ENCODE measurements around the gene DEDD.

Gene DEDD

DNA sequence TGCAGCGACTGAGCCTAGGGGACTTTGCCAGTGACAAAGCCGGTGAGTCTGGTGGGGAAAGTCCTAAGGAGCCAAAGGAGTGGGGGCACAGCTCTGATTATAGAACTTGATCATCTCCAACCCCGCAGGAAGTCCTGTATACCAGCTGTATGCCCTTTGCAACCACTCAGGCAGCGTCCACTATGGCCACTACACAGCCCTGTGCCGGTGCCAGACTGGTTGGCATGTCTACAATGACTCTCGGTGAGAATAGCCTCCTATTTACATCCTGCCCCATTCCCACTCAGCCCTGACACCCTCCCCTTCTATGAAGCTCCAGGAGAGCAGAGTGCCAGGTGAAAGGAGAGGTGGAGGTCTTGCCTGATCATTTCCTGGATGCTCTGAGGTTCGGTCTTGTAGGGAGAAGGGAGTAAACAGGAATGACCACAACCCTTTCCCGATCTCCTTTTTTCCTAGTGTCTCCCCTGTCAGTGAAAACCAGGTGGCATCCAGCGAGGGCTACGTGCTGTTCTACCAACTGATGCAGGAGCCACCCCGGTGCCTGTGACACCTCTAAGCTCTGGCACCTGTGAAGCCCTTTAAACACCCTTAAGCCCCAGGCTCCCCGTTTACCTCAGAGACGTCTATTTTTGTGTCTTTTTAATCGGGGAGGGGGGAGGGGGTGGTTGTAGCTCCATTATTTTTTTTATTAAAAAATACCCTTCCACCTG is 32.6 kb upstream of the DEDD start:
- peak overlapping the region; percentile 85 for H3K4me3 ChIP-seq (ENCODE audit: low read depth, low read length)

DNA sequence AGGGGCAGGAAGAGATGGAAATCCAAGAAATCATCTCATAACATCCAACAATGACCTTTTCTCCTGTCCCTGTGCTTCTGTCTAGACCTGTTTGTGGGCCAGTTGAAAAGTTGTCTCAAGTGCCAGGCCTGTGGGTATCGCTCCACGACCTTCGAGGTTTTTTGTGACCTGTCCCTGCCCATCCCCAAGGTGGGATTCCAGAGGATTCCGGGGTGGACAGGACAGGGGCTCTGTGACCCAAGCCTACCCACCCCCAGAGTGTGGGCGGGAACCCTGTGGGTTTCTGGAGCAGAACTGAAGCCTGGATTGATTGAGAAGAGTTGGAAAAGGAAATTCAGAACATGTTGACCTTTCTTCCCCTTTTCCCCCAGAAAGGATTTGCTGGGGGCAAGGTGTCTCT is 31.3 kb upstream of the DEDD start:
- H3K4me3 ChIP-seq (ENCODE audit: low read depth, low read length), result no peak overlapping the region

DNA sequence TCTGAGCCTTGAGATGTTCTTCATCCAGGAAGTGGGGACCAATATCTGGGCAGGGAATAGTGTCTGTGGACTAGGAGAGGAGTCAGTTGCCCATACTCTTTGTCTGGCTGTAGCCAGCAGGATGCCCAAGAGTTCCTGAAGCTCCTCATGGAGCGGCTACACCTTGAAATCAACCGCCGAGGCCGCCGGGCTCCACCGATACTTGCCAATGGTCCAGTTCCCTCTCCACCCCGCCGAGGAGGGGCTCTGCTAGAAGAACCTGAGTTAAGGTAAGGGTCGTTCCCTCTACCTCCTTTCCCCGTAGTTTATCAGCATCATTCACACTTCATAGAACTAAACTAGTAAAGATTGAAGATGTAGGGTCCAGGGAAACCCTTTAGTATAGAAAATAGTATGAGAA is 30.3 kb upstream of the DEDD start:
- H3K4me3 ChIP-seq (ENCODE audit: low read depth, low read length), result no peak overlapping the region

DNA sequence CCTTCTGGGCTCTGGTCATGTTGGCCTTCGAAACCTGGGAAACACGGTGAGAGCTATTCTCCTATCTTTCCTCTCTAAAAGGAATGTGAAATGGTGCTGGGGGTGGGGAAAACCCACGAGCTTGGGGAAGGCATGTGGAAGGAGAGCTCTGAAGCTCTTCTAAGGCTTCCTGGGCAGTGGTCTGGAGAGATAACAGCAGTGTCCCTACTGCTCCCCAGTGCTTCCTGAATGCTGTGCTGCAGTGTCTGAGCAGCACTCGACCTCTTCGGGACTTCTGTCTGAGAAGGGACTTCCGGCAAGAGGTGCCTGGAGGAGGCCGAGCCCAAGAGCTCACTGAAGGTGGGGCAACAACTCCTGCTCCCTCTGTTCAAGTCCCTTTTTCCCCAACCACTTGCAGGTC is 29.6 kb upstream of the DEDD start:
- no peak overlapping the region for H3K4me3 ChIP-seq (ENCODE audit: low read depth, low read length)

DNA sequence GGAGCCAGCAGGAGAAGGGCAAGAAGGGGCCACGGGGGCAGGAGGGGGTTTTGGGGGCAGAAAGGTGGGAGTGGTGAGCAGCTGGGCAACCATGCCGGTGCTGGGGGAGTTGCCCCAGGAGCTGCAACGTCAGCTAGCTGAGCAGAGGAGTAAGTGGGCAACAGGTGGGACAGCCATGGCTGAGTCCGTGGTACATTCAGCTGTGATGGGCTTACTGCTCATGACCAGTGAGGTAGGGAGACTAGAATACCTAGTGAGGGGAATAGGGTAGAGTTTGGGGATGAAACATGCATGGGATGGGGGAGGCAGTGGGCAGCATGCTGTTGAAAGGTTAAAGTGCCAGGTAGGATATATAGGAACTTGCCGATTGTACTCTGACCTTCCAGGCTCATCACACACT is 29.2 kb upstream of the DEDD start:
- no peak overlapping the region for H3K4me3 ChIP-seq (ENCODE audit: low read depth, low read length)

DNA sequence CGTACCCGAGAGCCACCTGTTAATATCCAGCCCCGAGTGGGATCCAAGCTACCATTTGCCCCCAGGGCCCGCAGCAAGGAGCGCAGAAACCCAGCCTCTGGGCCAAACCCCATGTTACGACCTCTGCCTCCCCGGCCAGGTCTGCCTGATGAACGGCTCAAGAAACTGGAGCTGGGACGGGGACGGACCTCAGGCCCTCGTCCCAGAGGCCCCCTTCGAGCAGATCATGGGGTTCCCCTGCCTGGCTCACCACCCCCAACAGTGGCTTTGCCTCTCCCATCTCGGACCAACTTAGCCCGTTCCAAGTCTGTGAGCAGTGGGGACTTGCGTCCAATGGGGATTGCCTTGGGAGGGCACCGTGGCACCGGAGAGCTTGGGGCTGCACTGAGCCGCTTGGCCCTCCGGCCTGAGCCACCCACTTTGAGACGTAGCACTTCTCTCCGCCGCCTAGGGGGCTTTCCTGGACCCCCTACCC is 28.2 kb upstream of the DEDD start:
- H3K4me3 ChIP-seq (ENCODE audit: low read depth, low read length), result no peak overlapping the region

DNA sequence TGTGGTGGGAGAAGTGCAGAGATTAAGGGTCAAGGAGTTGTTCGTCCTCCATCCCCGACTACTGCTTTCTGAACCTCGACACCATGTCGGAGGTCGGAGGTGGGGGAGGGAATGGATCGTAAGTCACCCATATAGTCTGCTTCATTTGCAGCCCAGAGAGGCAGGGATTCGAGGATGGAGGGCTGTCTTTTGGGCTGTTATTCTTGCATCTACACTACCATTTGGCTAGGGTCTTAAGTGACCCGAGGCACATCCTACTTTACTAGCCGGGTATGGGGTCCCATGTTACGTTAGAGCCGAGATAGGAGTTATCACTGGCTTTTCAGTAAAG is 27.4 kb upstream of the DEDD start:
- peak overlapping the region; percentile 75 for H3K4me3 ChIP-seq (ENCODE audit: low read depth, low read length)

DNA sequence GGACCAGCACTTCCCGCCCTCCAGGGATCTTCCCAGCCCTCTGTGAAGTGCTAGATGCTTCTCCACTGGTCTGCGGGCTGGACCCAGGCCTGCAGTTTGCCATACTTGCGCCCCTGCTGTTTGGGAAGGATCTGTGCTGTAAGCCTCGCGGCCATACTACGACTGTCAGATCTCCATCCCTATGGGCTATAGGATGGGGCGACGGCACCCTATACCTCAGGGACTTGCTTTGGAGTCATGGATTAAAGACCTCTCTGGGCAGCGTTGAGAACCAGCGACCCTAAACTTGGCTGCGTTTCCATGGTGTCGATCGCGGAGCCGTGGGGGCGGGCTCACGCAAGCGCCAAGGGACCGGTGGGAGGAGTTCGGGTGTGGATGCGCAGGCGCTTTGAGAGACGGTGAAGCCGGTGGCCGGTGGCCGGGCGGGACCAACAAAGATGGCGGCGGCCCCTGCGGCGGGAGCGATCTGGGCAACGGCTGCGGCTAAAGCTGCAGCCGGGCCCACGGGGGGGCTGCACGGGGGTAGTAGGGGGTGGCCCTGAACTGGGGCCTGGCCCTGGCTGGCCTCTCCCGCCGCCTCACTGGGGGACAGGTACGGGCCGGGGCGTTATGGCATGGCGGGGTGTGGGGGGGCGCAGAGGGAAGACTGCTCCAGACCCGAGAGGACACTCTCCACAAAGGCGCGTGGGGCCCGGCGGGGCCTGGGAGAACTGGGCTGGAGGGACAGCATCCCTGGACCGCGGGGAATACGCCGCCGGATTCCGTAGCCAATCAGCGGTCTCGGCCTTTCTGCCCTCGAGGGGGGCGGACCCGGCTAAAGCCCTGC is 26.8 kb upstream of the DEDD start, which contains the start of gene USP21:
Gene USP21, plus strand, starts transcription at position 414 of the 826 bp plus-strand sequence. CDS start 1,141 bp downstream, outside the sequence.
- H3K4me3 ChIP-seq (ENCODE audit: low read depth, low read length), result peak within 1 kb of the TSS; percentile 75

DNA sequence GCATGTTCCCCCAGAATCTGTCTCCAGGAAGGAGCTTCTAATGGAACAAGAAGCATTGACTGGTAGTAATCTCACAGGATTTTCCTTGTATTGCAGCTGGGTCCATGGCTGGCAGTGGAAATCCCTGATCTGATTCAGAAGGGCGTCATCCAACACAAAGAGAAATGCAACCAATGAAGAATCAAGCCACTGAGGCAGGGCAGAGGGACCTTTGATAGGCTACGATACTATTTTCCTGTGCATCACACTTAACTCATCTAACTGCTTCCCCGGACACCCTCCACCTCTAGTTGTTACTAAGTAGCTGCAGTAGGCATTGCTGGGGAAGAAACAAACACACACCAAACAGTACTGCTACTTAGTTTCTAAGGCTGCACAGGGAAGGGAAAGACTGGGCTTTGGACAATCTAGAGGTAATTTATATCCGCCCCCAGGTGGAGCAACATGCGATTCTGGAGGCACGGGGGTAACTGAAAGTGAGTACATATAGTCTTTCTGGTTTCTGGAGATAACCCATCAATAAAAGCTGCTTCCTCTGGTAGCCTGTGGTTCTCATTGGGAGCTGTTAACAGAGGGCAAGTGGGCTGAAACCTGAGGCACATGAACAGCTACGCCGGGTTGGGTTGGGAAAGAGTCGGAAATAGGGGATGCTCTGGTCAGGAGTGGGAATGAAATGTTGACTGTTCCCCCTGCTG is 26.0 kb upstream of the DEDD start:
- peak overlapping the region; percentile 75 for H3K4me3 ChIP-seq (ENCODE audit: low read depth, low read length)

DNA sequence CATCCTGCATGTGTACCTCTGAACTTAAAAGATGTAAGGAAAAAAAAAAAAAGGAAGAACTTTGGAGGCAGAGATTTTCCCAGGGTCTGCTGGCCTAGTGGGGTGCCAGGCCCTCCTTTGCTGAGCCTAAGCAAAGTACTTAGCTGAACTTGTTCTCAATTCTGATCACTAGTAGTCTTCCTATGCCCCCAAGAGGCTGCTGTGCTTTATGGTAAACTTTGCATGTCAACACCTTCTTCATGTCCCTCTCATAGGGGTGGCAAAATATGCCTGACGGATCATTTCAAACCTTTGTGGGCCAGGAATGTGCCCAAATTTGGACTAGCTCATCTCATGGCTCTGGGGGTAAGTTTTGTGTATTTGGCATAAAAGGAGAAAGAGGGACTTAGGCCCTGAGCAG is 25.4 kb upstream of the DEDD start:
- no peak overlapping the region for H3K4me3 ChIP-seq (ENCODE audit: low read depth, low read length)

DNA sequence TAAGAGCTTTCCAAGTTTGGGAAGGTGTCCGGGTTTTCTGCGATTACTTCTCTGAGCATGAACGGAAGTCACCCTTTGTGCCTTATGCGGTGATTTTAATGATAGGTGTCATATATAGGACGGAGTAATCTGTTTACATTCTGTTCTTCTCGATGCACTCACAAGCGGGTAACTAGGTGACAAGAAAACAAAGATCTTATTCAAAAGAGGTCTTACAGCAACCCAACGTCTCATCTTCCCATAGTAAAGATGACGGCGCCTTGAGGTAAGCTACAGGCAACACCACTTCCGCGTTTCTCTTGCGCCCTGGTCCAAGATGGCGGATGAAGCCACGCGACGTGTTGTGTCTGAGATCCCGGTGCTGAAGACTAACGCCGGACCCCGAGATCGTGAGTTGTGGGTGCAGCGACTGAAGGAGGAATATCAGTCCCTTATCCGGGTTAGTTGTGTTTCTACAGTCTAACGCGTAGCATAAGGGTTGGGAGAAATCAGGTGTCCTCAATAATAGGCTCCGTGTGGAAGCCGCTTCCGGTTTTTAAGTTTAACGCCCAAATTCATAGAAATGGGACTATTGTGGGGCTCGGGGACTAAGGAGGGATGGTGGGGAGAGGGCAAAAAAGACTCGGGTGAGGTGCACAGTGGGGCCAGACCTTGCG is 21.3 kb upstream of the DEDD start, which contains the start of gene UFC1:
Gene UFC1, plus strand, starts transcription at position 297 of the 656 bp plus-strand sequence. Its CDS starts 20 bp downstream, at position 317.
- peak within 1 kb of the TSS; percentile 99 for H3K4me3 ChIP-seq (ENCODE audit: low read depth, low read length)

DNA sequence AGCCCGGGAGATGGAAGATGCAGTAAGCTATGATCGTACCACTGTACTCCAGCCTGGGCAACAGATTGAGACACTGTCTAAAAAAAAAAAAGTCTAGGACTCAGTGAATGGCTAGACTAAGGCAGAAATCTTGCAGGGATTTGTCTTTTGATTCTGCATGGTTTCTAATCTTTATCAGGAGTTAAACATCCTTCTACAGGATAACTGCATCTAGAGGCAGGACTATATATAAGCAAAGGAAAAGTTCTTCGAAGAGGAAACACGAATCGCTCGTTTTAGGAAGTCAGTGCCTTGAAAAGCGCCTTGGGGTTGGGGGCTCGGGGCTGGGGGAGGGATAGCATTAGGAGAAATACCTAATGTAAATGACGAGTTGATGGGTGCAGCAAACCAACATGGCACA is 20.7 kb upstream of the DEDD start:
- peak overlapping the region; percentile 99 for H3K4me3 ChIP-seq (ENCODE audit: low read depth, low read length)

DNA sequence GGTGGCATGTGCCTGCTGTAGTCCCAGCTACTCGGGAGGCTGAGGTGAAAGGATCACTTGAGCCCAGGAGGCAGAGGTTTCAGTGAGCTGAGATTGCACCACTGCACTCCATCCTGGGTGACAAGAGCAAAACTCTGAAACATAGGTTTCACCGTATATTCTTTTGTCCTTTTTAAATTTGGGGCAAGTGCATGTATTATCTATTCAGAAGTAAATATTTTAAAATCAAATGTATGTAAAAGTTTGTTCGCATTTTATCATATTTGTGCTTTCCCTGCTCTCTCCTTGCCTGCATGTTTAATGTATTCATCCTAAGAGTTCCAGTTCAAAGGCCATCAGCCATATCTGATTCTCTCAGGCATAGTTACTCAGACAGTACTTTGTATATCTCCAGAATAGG is 13.4 kb upstream of the DEDD start:
- no peak overlapping the region for H3K4me3 ChIP-seq (ENCODE audit: low read depth, low read length)

DNA sequence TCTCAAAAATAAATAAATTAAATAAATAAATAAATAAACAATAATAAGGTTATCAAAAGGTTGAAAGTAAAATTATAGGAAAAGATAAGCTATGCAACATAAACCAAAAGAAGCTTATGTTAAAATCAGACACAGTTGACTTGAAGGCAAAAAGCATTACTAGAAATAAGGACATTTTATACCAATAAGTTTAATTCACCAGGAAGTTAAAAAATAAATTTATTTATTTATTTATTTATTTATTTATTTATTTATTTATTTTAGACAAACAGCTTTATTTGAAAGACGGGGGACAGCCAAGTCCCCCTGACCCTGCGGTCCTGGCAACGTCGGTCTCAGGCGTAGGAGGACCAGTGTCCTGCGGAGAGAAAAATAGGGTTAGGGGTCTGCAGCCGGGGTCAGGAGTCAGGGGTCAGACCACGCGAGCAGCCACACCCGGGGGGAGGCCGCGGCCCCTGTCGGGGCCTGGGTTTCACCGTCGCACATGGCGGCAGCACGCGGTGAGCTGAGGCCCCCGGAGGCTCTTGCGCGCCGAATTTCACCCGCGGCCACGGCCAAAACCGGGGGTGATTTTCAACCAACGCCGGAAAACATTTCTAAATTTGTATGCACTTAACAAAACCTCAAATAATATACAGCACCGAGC is 8.4 kb upstream of the DEDD start:
- H3K4me3 ChIP-seq (ENCODE audit: low read depth, low read length), result no peak overlapping the region

DNA sequence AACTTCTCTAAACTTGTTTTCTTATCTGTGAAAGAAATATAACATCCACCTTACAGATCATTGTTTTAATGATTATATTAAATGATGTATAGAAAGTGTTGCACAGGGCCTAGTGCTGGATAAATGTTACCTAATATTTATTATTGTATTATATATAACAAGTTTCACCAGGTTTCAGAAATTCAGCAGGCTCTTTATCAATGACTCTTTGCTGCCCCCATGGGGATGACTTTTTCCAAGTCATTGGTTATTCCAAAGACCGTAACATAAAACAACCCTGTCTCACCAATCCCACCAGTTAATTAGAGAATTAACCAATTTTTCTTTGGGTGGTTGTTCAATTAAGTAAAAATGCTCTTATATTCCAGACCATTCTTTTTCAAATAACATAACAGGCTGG is 7.3 kb upstream of the DEDD start:
- H3K4me3 ChIP-seq (ENCODE audit: low read depth, low read length), result no peak overlapping the region

DNA sequence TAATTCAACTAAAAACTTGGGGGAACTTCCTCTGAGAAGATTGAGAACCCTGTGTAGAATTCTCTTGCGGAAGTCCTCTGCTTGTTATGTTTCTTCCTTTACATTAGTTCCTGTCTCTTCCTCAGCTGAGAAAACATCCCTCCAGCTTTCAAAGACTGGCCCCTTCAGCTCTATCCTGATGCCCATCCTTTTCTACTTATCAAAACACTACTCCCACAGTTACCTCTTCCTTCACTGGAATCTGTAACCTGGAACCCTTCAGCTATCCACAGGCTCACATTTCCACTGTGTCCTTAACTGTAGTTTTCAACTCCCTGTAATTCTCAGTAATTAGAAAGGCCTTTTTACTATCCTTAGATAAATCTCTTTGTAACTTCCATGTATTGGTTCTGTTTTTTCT is 6.0 kb upstream of the DEDD start:
- H3K4me3 ChIP-seq (ENCODE audit: low read depth, low read length), result no peak overlapping the region

DNA sequence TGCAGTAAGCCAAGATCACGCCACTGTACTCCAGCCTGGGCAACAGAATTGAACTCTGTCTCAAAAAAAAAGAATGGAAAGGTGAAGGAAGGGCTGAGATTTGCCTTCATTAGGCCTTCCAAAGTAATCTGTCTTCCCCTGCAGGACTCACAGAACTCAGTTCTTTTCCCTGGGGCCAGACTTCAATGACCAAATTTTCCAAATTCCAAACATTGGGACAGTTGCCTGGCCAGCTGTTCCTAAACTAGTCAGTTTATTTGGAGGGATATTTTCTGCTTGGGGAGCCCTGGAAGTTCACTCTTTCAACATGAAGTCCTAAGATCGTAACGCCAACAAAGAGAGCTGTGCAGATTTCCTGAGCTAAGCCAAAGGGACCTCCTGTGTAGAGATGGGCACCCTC is 5.4 kb upstream of the DEDD start:
- H3K4me3 ChIP-seq (ENCODE audit: low read depth, low read length), result no peak overlapping the region

DNA sequence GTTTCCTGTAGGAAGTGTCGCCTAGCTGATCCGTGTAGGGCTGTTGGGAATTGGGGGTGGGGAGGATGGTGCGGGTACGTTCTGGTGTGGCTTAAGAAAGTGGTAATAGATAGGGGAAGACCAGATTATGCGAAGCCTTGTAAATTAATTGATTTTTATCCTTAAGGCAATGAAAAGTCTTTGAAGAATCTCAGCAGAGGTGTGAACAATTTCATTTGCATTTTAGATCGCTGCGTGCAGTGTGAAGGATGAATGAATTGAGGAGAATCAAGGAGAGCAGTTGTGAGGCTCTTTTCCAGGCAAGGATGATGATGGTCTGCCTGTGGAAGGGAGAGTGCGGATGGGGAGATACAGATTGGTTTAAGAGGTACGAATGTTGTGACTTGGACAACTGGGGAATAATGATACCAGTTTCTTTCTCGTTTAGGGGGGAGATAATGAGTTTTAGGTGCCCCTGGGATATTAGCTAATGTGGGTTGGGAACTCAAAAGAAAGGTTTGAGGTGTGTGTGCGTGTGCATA is 813 bp upstream of the DEDD start:
- H3K4me3 ChIP-seq (ENCODE audit: low read depth, low read length), result peak overlapping the region; percentile 75

DNA sequence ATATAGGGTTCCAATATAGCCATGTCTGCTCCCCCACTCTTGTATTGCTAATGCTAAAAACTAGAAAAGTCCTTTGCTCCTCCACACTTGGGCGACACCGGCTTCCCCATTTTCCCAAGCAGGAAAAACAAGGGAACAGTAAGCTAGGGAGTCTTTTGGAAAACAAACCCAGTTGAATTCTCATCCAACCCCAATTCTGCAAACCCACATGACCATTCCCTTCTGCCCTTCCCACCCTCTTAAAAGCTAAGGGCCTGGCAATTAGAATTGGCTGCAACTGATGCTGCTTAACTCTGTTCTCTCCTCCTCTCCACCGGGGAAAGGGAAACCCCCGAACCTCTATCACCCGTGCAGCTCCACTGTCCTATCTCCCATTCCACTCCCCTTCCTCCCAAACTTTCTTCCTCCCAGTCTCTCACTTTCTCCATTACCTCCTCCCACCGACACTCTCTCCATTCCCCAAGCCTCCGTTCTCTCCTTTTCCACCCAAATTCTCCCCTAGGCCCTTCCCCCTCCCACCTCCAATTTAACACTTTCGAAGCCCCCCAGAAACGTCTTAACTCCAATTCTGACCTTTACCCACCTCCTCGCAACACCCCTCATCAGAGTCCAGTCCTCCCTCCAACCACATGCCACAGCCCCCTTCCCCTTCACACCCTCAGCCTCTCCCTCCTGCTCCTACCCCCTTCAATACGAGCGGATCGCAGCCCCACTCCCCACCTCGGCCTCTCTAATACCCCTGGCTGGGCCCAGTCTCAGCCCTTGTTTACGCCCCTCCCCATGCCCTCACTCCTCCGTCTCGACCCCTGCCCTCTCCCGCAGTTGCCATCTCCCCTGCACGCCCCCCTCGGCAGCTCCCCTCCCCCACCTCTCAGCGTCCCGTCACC is 701 bp downstream of the DEDD start:
- H3K4me3 ChIP-seq (ENCODE audit: low read depth, low read length), result peak overlapping the region; percentile 81

All from iPS-11a (cell line).